Keratinocyte (primary cell): ENCODE measurements around the gene NUCKS1.

Source experiments
- EZH2 ChIP-seq: IDR thresholded peaks from one replicate; pipeline ENCODE4 v1.6.1; 2012; ENCODE audit warnings: inconsistent platforms, mild to moderate bottlenecking, low read length, moderate library complexity
- TF ChIP-seq, protein P1 (sequence below), 3 experiments: IDR thresholded peaks in 1 of 3; conservative IDR thresholded peaks in 1 of 3; optimal IDR thresholded peaks in 1 of 3; 2 replicates in 2 of 3; 3 replicates in 1 of 3; pipeline versions ENCODE3 to v1.5.1; 2011; ENCODE audit warnings: low read length in 3 of 3, mild to moderate bottlenecking in 3 of 3, moderate library complexity in 2 of 3, control low read depth in 1 of 3, inconsistent platforms in 1 of 3; ENCODE audit not compliant: insufficient read depth in 2 of 3; ENCODE audit errors: extremely low read depth in 1 of 3

DNA sequence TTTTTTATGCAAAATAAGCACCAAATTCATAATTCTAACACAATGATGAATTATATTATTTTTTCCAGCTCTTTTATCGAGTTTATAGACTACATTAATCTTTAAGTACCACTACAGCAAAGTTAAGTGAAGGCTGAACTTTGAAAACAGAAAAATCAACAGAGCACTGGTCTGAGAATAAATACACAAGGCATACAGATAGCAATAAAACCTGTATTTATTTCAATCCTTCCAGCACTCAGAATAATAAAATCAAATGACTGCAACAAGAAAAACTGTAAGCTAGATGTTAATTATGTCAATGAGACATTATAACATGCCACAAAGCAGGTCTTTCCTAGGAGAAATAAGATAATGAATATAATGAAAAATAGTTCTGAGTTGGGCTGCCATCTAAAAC is 24.5 kb downstream of the NUCKS1 start:
- TF ChIP-seq, protein P1, sequence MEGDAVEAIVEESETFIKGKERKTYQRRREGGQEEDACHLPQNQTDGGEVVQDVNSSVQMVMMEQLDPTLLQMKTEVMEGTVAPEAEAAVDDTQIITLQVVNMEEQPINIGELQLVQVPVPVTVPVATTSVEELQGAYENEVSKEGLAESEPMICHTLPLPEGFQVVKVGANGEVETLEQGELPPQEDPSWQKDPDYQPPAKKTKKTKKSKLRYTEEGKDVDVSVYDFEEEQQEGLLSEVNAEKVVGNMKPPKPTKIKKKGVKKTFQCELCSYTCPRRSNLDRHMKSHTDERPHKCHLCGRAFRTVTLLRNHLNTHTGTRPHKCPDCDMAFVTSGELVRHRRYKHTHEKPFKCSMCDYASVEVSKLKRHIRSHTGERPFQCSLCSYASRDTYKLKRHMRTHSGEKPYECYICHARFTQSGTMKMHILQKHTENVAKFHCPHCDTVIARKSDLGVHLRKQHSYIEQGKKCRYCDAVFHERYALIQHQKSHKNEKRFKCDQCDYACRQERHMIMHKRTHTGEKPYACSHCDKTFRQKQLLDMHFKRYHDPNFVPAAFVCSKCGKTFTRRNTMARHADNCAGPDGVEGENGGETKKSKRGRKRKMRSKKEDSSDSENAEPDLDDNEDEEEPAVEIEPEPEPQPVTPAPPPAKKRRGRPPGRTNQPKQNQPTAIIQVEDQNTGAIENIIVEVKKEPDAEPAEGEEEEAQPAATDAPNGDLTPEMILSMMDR (optimal IDR thresholded peaks at IDR 0.05 in 1 of 3, IDR thresholded peaks at IDR 0.05 in 1 of 3, conservative IDR thresholded peaks at IDR 0.05 in 1 of 3; ENCODE audit: extremely low read depth in 1 of 3, insufficient read depth in 2 of 3, low read length in 3 of 3), result no peak
- no peak for TF ChIP-seq EZH2
